Stimulated activated CD8-positive, alpha-beta memory T cell treated with anti-CD3 and anti-CD28 coated beads, Interleukin-15, amount 100 ng/mL, for 1 hour (primary cell): ENCODE measurements around the gene SUPT4H1.

Source experiments
- DNase-seq: peaks from one replicate; pipeline ENCODE4 v3.0.0-alpha.2; 2020; ENCODE audit warnings: low read depth

The SUPT4H1 gene

DNA sequence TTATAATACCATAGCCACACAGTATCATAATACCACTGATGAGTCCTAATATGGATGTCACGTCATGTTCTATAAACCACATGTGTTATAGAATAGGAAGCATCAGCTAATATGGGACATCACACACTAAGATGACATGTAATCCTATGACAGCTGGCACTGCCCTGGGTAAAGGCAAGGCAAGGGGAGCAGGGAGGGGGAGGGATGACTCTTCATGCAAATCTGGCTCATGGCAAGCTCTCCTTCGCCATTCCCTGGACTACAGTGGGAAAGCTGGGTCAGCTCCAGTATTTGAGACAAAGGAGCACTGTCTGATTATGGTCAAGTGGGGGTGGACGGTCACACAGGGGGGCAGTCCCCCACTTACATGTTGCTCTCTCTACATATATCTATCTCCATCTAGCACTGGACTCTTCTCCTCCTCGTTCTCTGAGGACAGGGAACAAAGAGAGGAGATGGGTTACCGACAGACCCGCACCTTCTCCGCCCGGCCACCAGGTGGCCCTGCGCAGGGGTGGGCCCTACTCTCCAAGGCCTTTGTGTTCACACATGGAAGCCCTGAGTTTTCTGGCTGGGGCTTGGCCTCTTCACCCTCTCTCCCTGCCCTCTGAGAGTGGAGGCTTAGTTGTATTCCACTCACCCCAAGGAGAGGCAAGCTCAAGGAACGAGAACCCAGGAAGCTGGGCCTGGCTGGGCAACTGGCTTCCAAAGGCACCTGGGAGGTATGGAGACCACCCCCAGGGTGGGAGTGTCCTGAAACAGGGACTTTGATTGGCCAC, 47.8 kb downstream of the SUPT4H1 start:
- DNase-seq: no peak

DNA sequence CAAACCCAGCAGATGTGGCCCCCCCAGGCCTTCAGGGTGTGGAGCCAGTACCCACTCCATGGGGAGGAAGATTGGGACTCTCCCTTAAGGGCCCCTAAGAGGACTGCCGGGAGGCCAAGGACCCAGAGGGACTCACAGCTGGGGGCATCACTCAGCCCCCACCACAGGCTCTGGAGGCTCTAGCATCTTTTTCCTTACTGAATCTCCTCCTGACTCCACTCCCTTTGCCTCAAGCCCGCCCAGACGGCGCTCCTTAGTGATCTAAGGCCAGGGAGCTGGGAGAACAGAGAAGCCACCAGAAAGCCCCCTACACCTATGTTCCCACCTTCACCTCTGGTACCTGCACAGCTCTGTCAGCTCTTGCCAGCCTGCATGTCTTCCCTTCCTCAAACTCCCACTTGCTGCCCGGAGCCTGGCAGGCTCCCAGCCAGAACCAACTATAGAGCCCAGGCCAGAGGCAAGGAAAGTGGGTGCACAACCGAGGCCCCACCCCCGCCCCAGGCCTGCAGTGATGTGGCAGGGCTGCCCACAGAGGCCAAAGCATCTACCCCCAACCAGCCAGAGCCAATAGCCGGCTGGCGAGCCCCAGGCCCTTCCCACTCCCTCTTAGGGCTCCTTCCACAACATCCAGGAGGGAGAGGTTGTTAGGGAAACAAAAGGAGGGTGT, 48.9 kb downstream of the SUPT4H1 start:
- no peak for DNase-seq

DNA sequence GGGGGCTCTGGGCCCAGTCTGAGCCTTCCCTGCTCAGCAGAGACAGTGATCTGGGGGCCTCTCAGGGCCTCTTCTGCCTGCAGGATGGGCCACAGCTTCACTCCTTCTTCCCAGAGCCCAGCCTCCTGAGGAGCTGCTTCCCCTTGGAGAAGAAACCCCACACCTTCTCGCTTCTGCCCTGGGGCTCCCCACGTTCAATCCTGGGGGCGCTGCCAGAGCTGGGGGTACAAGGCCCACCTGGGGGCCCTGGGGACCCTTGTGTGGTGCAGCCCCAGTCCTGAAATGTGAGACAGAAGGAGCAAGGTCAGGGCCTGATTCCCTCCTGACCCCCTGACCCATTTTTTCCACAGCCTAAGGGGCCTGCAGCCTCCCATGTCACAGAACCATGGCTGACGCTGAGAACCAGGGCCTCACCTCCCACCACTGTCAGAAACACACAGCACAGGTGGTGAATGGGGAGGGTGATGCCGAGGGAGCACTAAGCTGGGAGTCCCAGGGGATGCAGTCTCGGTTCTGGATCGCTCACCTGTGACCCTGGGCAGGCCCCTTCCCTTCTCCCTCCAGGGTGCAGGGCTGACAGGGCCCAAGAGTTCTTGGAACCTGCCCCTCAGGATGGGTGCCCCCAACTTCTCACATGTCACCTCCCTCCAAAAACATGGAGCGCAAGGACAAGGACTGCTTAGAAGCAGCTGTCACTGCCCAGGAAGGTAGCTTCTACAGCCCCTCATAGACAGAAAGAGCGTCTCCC, 49.7 kb downstream of the SUPT4H1 start:
- DNase-seq: no peak

DNA sequence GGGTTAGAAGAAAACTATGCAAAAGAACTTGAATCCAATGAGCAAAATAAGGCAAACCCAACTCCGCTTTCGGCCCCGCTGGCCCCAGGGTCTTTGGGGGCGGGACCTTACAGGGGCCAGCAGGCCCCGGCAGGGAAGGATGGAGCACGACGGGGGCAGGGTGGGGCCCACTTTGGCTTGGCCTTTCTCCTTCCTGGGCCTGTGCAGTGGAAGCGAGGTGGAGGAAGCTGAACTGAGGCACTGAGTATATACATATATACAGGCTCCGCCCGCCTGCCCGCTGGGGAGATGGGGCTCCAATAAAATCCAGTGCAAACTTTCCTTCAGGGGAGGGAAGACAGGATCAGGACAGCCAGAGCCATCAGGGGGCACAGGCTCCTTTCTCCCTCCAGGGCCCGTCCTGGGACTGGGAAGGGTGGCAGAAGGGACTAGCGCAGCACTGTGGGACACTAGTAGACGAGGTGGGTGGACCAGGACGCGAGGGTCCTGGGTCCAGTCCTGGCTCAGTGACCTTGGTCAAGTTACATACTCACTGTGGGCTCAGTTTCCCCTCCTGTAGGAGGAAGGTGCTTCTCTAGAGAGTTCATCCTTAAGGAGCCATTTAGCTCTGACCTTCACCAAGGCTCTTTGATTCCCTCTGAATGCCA, 50.4 kb downstream of the SUPT4H1 start:
- DNase-seq: no peak

DNA sequence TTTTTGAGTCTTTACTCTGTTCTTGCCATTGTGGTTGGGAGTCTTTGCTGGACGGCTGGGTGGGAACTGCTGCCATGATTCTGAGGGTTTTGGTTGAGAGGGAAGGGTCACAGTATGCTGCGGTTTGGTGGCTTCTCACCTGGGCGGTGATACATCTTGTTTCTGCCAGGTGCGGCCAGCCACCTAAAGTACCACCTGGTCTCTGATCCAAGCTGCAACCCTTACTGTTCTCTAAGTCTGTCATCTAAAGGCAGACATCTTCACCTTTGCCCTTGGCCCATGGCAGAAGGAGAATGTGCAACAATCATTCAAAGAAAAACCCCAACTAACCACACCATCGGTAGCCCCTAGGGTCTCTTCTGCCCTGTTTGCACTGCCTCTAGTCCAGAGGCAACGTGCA, 51.7 kb downstream of the SUPT4H1 start:
- DNase-seq: no peak
